K562 (cell line): Measurements from ENCODE around the gene DHX58. TPM values are rescaled to one million over a fixed set of nuclear protein-coding genes. Genes with fewer than 3 reads are reported as not detected.
A peak's percentile ranks its signal among the peaks of the same experiment; 100 is the strongest.

Experiments
- ATAC-seq: fragments of 200-7000 bp; cut with Tn5 transposase; 3 replicates; pipeline ENCODE4 v1.9.1; 2020; ENCODE audit warnings: moderate library complexity
- BruUV-seq: library from RNA; stranded (reverse); fragments of 400-500 nt; replicated peaks from 2 replicates; lab custom pipeline; 2021; lab: Mats Ljungman, UMichigan
- CTCF ChIA-PET: fragments of 300-600 bp; formaldehyde crosslinking; extraction: SDS; loops from one replicate; lab custom pipeline; 2021; ENCODE audit warnings: low intra/inter-chr PET ratio; lab: Yijun Ruan, JAX
- POLR2A ChIA-PET: fragments of 300-600, 350-650 bp; sonication (Branson Sonifier 250); formaldehyde crosslinking; extraction: SDS; loops from one replicate; lab custom pipeline; 2021; ENCODE audit warnings: antibody characterized with exemption, inconsistent platforms; lab: Yijun Ruan, JAX
- DNase-seq, 4 experiments: peaks; one replicate each; pipeline versions ENCODE4 v3.0.0 to v3.0.0-alpha.2; 2011 to 2018; ENCODE audit warnings: low spot score in 3 of 4, mixed read lengths in 3 of 4; ENCODE audit errors: extremely low read depth in 1 of 4
- FAIRE-seq: peaks from 2 replicates; lab custom pipeline; 2011; peaks lifted over from hg19 to GRCh38; lab: Jason Lieb, UNC
- H2AFZ ChIP-seq: 2 replicates; pipeline ENCODE4 v1.6.0; 2011; ENCODE audit warnings: low read depth, low read length, control low read depth, inconsistent platforms
- H3K27ac ChIP-seq: fragments of 200-600 bp; 3 replicates; pipeline ENCODE4 v1.8.0; 2011; ENCODE audit warnings: low read depth, mild to moderate bottlenecking, control low read depth, inconsistent platforms, low read length, moderate library complexity, mixed read lengths; ENCODE audit errors: extremely low read depth
- H3K27me3 ChIP-seq, 2 experiments: fragments of 300-600 bp in 1 of 2; 2 replicates in 1 of 2; 3 replicates in 1 of 2; pipeline versions ENCODE4 v1.6.0 to v1.8.0; 2011; ENCODE audit warnings: inconsistent platforms in 2 of 2, low read length in 2 of 2, mild to moderate bottlenecking in 1 of 2, mixed read lengths in 1 of 2, moderate library complexity in 1 of 2; ENCODE audit not compliant: control insufficient read depth in 2 of 2, insufficient read depth in 2 of 2
- H3K36me3 ChIP-seq: fragments of 300-600 bp; 3 replicates; pipeline ENCODE4 v1.8.0; 2011; ENCODE audit warnings: mild to moderate bottlenecking, low read length, inconsistent platforms; ENCODE audit not compliant: control insufficient read depth, insufficient read depth
- H3K4me1 ChIP-seq, 2 experiments: fragments of 200-600 bp in 1 of 2; replicated peaks in 1 of 2; 2 replicates in 1 of 2; 3 replicates in 1 of 2; pipeline versions ENCODE4 v1.5.1 to v1.8.0; 2011; ENCODE audit warnings: inconsistent platforms in 2 of 2, low read length in 2 of 2, mild to moderate bottlenecking in 1 of 2, mixed read lengths in 1 of 2, moderate library complexity in 1 of 2; ENCODE audit not compliant: control insufficient read depth in 2 of 2, insufficient read depth in 2 of 2
- H3K4me2 ChIP-seq: 2 replicates; pipeline ENCODE4 v1.6.1; 2011; ENCODE audit warnings: low read length, control low read depth, inconsistent platforms, mixed read lengths; ENCODE audit not compliant: insufficient read depth
- H3K4me3 ChIP-seq: fragments of 200-600 bp; sonication (generic), shearing (Covaris generic); 2 replicates; pipeline ENCODE4 v1.5.1; 2016; ENCODE audit warnings: control low read depth, inconsistent platforms
- H3K79me2 ChIP-seq: fragments of 200-600 bp; 3 replicates; pipeline ENCODE4 v1.8.0; 2011; ENCODE audit warnings: low read length, inconsistent platforms; ENCODE audit not compliant: control insufficient read depth, insufficient read depth
- H3K9ac ChIP-seq, 2 experiments: 2 replicates each; pipeline versions ENCODE4 v1.6.0 to v1.6.1; 2011; ENCODE audit warnings: low read depth in 2 of 2, low read length in 2 of 2, control low read depth in 1 of 2, inconsistent platforms in 1 of 2, mild to moderate bottlenecking in 1 of 2, mixed read lengths in 1 of 2; ENCODE audit not compliant: insufficient read depth in 1 of 2
- H3K9me1 ChIP-seq: one replicate; pipeline ENCODE4 v1.6.0; 2011; ENCODE audit warnings: inconsistent platforms, mild to moderate bottlenecking, low read length, moderate library complexity; ENCODE audit not compliant: control insufficient read depth, insufficient read depth
- H3K9me3 ChIP-seq: replicated peaks from 2 replicates; pipeline ENCODE4 v1.5.1; 2011; ENCODE audit warnings: low read depth, low read length, inconsistent platforms; ENCODE audit not compliant: control insufficient read depth, insufficient read depth
- H4K20me1 ChIP-seq: replicated peaks from 2 replicates; pipeline ENCODE4 v1.6.1; 2011; ENCODE audit warnings: low read length, inconsistent platforms, mixed read lengths; ENCODE audit not compliant: control insufficient read depth, insufficient read depth
- POLR2G ChIP-seq: fragments of 200-400 bp; formaldehyde crosslinking; IDR thresholded peaks from 2 replicates; pipeline ENCODE4 v1.6.1; 2017; ENCODE audit warnings: low read depth, mild to moderate bottlenecking, antibody characterized with exemption, low read length, moderate library complexity
- ZNF583 ChIP-seq: fragments of 250-450 bp; sonication (Bioruptor Pico); IDR thresholded peaks from 2 replicates; pipeline ENCODE4 v1.4.0; 2020
- WGBS: fragments of 100-300 bp; shearing (Covaris generic); methylation state at CpG from one replicate; pipeline ENCODE4 v1.1.6; 2016; ENCODE audit warnings: low coverage, mixed read lengths; ENCODE audit not compliant: insufficient coverage; ENCODE audit errors: missing lambda C conversion rate; 5-methylcytosine and 5-hydroxymethylcytosine counted together
- in situ Hi-C: fragments of 300-500 bp; cut with MboI; formaldehyde crosslinking; loops from 4 replicates; pipeline ENCODE4 v1.15.0; 2018; ENCODE audit warnings: inconsistent platforms, mixed read lengths
- intact Hi-C: fragments of 100-400 bp; cut with micrococcal nuclease; formaldehyde crosslinking; loops from 2 replicates; pipeline ENCODE4 v1.14.2; 2022
- polyA plus RNA-seq, 8 experiments: library from polyadenylated mRNA; depleted of rRNA in 4 of 8; stranded (reverse) in 5 of 8; unstranded in 3 of 8; fragments of >200 nt; fragmentation: Nextera tagmentation in 2 of 8; fragmentation: Illumina TruSeq in 1 of 8; extraction: Ambion mirVana in 2 of 8; extraction: Trizol in 1 of 8; gene quantifications; 2 replicates each; pipeline versions ENCODE4 v1.2.1 to v1.2.3, GENCODE V29; 2011 to 2014; ENCODE audit warnings: inconsistent platforms in 1 of 8, missing spikeins in 1 of 8
- total RNA-seq, 7 experiments: library from RNA; depleted of rRNA in 6 of 7; stranded (reverse); fragments of >200 nt in 6 of 7; fragmentation: Illumina TruSeq in 2 of 7; extraction: Trizol in 2 of 7; gene quantifications; 2 replicates each; pipeline versions ENCODE4 v1.2.1 to v1.2.3, GENCODE V29; 2011 to 2021; ENCODE audit warnings: low replicate concordance in 1 of 7
- TF ChIP-seq, protein P1 (sequence below): fragments of 450-650 bp; IDR thresholded peaks from 2 replicates; pipeline ENCODE4 v1.6.1; 2014; ENCODE audit warnings: low read depth, mild to moderate bottlenecking, moderate library complexity, borderline replicate concordance

Gene DHX58
- total and polyA plus RNA-seq, 9 of the 15 experiments (the other 6 are each of a cell fraction or from before 2014, with no cell fraction given): 0.15 to 3.0 (median 1.4) TPM

DNA sequence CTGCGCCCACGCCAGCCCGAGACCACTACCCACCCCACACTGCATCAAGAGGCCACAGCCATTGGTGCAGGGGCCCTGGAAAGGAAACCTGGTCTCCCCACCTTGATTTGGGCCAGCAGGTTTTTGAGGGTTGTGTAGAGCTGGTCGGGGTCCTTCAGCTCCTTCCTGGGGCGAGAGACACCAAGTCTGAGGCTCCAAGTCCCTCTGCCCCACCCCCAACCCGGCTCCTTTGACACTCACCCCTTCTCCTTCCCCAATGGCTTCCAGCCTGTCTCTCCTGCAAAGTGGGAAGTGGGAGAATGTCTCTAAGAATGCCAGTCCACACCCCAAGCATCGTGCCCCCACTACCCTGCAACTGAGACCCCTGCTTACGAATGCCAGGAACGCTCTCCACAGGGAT lies 1.6 kb upstream of the DHX58 start:
- in situ Hi-C loops (loop anchor here (5.0 to 25.0 kb wide), 3 partner anchors 87 to 377 kb away; partner anchors contain the start of gene HAP1), intact Hi-C loops (no loop called here)
- Histone ChIP-seq H3K9ac (0 out of 4 replicates have a peak overlapping the region, but pooled peaks of 1 of the 2 experiments have one; percentile 39), H3K4me1 (peaks cover 5 to 46% of the 10 kb centered on the region in 2 experiments; a peak in 3 of 5 replicates), H3K36me3 (peaks cover 55% of the 10 kb centered on the region; the same call in 2 of the 3 replicates), H3K9me1 (no peaks in the 10 kb centered on the region), H3K9me3 (no peaks in the 10 kb centered on the region), H3K79me2 (no peaks in the 10 kb centered on the region), H3K27ac (no peak overlapping the region), H3K4me2 (no peak overlapping the region), H3K4me3 (no peak overlapping the region), H2AFZ (no peak overlapping the region), H4K20me1 (no peaks in the 10 kb centered on the region), H3K27me3 (no peaks in the 10 kb centered on the region)
- CTCF ChIA-PET: interaction anchor here (1.6 kb wide), 1 partner anchor 151 kb away, joined by 12 read pairs; no protein-coding TSS in a partner anchor
- WGBS: 78% methylated on average over 7 of the region's 9 CpGs
- no peak for DNase-seq
- FAIRE-seq: no peak
- BruUV-seq: no TSS peak
- POLR2A ChIA-PET: interaction anchor here (0.6 to 1.9 kb wide), 8 partner anchors 14 to 153 kb away, joined by 3 to 7 read pairs (median 4); partner anchors contain the start of gene CNP
- ATAC-seq: no peak
- TF ChIP-seq POLR2G: no peak
- TF ChIP-seq, protein P1, sequence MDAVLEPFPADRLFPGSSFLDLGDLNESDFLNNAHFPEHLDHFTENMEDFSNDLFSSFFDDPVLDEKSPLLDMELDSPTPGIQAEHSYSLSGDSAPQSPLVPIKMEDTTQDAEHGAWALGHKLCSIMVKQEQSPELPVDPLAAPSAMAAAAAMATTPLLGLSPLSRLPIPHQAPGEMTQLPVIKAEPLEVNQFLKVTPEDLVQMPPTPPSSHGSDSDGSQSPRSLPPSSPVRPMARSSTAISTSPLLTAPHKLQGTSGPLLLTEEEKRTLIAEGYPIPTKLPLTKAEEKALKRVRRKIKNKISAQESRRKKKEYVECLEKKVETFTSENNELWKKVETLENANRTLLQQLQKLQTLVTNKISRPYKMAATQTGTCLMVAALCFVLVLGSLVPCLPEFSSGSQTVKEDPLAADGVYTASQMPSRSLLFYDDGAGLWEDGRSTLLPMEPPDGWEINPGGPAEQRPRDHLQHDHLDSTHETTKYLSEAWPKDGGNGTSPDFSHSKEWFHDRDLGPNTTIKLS: no peak
- TF ChIP-seq ZNF583 (CRISPR knock-in tag): no peak
